ENCODE measurements around the gene ZPBP2.

DNA sequence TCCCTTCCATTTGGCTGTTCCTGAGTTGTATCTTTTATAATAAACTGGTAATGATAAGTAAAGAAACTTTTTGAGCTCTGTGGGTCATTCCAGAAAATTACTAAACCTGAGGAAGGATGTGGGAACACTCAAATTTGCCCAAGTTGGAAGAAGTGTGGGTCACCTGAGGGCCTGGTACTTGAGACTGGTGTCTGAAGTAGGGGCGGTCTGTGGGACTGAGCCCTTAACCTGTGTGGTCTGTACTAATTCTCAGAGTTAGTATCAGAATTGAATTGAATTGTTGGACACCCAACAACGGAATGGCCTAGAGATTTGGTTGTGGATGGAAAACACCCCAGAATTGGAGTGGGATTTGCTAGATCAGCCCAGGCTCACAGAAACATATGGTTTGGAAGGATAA is 47.0 kb upstream of the ZPBP2 start:
- TF ChIP-seq, protein P1, sequence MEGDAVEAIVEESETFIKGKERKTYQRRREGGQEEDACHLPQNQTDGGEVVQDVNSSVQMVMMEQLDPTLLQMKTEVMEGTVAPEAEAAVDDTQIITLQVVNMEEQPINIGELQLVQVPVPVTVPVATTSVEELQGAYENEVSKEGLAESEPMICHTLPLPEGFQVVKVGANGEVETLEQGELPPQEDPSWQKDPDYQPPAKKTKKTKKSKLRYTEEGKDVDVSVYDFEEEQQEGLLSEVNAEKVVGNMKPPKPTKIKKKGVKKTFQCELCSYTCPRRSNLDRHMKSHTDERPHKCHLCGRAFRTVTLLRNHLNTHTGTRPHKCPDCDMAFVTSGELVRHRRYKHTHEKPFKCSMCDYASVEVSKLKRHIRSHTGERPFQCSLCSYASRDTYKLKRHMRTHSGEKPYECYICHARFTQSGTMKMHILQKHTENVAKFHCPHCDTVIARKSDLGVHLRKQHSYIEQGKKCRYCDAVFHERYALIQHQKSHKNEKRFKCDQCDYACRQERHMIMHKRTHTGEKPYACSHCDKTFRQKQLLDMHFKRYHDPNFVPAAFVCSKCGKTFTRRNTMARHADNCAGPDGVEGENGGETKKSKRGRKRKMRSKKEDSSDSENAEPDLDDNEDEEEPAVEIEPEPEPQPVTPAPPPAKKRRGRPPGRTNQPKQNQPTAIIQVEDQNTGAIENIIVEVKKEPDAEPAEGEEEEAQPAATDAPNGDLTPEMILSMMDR (IDR thresholded peaks at IDR 0.05): no peak
- no peak for TF ChIP-seq POLR2A (IDR thresholded peaks at IDR 0.05)

All from heart left ventricle (tissue), 13 donors.